Right lobe of liver (tissue), 6 donors: ENCODE results near the gene ASPHD1. TPM values are rescaled to one million over a fixed set of nuclear protein-coding genes. Genes with fewer than 3 reads are reported as not detected.

ENCODE experiments used
- ATAC-seq, 4 donors: fragments of 200-7000 bp; cut with Tn5 transposase; one replicate each; pipeline ENCODE4 v1.9.1; 2020; ENCODE audit warnings: mild to moderate bottlenecking in 4 of 4, moderate library complexity in 4 of 4
- DNase-seq, 3 donors: peaks; one replicate each; pipeline ENCODE4 v3.0.0-alpha.2; 2020
- H3K27ac ChIP-seq, 3 donors: fragments of 200-600 bp; one replicate each; pipeline ENCODE4 v1.8.0; 2022
- H3K27me3 ChIP-seq, 2 donors: fragments of 200-600 bp; one replicate each; pipeline ENCODE4 v1.8.0; 2022
- H3K36me3 ChIP-seq, 4 donors: fragments of 200-600 bp; sonication (generic) in 1 of 4; one replicate each; pipeline versions ENCODE4 v1.5.1 to v1.8.0; 2017 to 2022; ENCODE audit warnings: control low read depth in 1 of 4
- H3K4me1 ChIP-seq, 4 donors: fragments of 200-600 bp; sonication (generic) in 1 of 4; one replicate each; pipeline versions ENCODE4 v1.5.1 to v1.8.0; 2017 to 2022; ENCODE audit warnings: control low read depth in 1 of 4
- H3K4me3 ChIP-seq, 3 donors: fragments of 200-600 bp; one replicate each; pipeline ENCODE4 v1.8.0; 2022
- H3K9me3 ChIP-seq, 4 donors: fragments of 200-600 bp; sonication (generic) in 1 of 4; one replicate each; pipeline versions ENCODE4 v1.5.1 to v1.8.0; 2017 to 2022; ENCODE audit warnings: control low read depth in 1 of 4
- POLR2A ChIP-seq: fragments of 450-650 bp; IDR thresholded peaks from one replicate; pipeline ENCODE4 v1.6.1; 2017; ENCODE audit warnings: antibody characterized with exemption, mild to moderate bottlenecking
- WGBS: methylation state at CpG from one replicate; pipeline ENCODE4 v1.1.6; 2018; ENCODE audit warnings: low coverage, low lambda C conversion rate; ENCODE audit not compliant: insufficient coverage; ENCODE audit errors: missing lambda C conversion rate; 5-methylcytosine and 5-hydroxymethylcytosine counted together
- intact Hi-C, 2 donors: fragments of 100-400 bp; cut with DNase I; formaldehyde crosslinking; loops; one replicate each; pipeline versions ENCODE4 v1.11.2 to v1.14.1; 2022
- long read RNA-seq: library from polyadenylated mRNA; unstranded; transcript quantifications from one replicate; pipeline ENCODE4 v2.0.0, GENCODE V29; 2019
- total RNA-seq, 6 experiments: library from RNA; depleted of rRNA in 2 of 6; stranded (reverse); fragments of >200 nt in 2 of 6; fragmentation: NEBNext Ultra II Directional in 3 of 6; extraction: Animal tissue kit (Norgen Biotek cat#: 25700) in 3 of 6; gene quantifications; one replicate each; pipeline versions ENCODE4 v1.1.0 to v1.2.4, GENCODE V29; 2016 to 2023
- TF ChIP-seq, protein P1 (sequence below), 4 donors: fragments of 200-600 bp in 3 of 4; fragments of 450-650 bp in 1 of 4; IDR thresholded peaks; one replicate each; pipeline versions ENCODE4 v1.5.1 to v1.8.0; 2016 to 2022; ENCODE audit warnings: antibody characterized with exemption in 4 of 4, mild to moderate bottlenecking in 2 of 4
- donor health status: DM: no; HTN: yes; CAD: no.
- donor health status: DM: no; HTN: no; CAD: no.
- donor health status: DM: no; HTN: no; CAD: no.
- donor health status: DM: no; HTN: yes; CAD: no.
- donor health status: DM: no; HTN: yes; CAD: no.

ASPHD1 gene
- under 1 TPM in 2 of 6 experiments, not detected in 4; 0.38 to 0.50 TPM for total RNA-seq
- long read RNA-seq: 0 reads

GRCh38 chr16:29900102-29900887, at the start of gene ASPHD1:
Gene ASPHD1, plus strand, starts transcription at chr16:29900488. Its CDS starts 484 bp downstream, at chr16:29900972.
- H3K4me3 ChIP-seq: peak within 1 kb of the TSS; percentile 51 to 57 (median 56)
- no peaks in the 10 kb centered on the region for H3K4me1 ChIP-seq
- H3K27ac ChIP-seq: no peak within 1 kb of the TSS
- intact Hi-C loops: no loop called here
- DNase-seq (peak; percentile 71 to 73 (median 72)), ATAC-seq (peak; percentile 83 to 93 (median 86))
- H3K9me3 ChIP-seq: no peaks in the 10 kb centered on the region
- H3K27me3 ChIP-seq: no peaks in the 10 kb centered on the region
- 3% methylated on average over 30 of the region's 67 CpGs for WGBS
- no peaks in the 10 kb centered on the region for H3K36me3 ChIP-seq
- TF ChIP-seq, protein P1, sequence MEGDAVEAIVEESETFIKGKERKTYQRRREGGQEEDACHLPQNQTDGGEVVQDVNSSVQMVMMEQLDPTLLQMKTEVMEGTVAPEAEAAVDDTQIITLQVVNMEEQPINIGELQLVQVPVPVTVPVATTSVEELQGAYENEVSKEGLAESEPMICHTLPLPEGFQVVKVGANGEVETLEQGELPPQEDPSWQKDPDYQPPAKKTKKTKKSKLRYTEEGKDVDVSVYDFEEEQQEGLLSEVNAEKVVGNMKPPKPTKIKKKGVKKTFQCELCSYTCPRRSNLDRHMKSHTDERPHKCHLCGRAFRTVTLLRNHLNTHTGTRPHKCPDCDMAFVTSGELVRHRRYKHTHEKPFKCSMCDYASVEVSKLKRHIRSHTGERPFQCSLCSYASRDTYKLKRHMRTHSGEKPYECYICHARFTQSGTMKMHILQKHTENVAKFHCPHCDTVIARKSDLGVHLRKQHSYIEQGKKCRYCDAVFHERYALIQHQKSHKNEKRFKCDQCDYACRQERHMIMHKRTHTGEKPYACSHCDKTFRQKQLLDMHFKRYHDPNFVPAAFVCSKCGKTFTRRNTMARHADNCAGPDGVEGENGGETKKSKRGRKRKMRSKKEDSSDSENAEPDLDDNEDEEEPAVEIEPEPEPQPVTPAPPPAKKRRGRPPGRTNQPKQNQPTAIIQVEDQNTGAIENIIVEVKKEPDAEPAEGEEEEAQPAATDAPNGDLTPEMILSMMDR (IDR thresholded peaks at IDR 0.05): no peak
- TF ChIP-seq POLR2A: no peak

- Histone ChIP-seq H3K4me1 (no peaks in the 10 kb centered on the region), H3K36me3 (peaks cover 0 to 18% (median under 1%) of the 10 kb centered on the region in 4 donors), H3K9me3 (no peaks in the 10 kb centered on the region), H3K27ac (no peak overlapping the region), H3K27me3 (no peaks in the 10 kb centered on the region), H3K4me3 (no peak overlapping the region)
- intact Hi-C loops: no loop called here
- no peak for DNase-seq
- ATAC-seq: no peak
- WGBS: 86% methylated on average over 1 of the region's 3 CpGs
- TF ChIP-seq, protein P1 (IDR thresholded peaks at IDR 0.05): no peak
- TF ChIP-seq POLR2A: no peak
Observed at GRCh38 chr16:29850998-29851397, 49.3 kb upstream of the ASPHD1 start.

GRCh38 chr16:29852654-29853053, 47.6 kb upstream of the ASPHD1 start:
- Histone ChIP-seq H3K9me3 (no peaks in the 10 kb centered on the region), H3K36me3 (peaks cover 0 to 2% (median 0%) of the 10 kb centered on the region in 4 donors), H3K4me1 (no peaks in the 10 kb centered on the region), H3K27me3 (no peaks in the 10 kb centered on the region), H3K27ac (no peak overlapping the region), H3K4me3 (no peak overlapping the region)
- 59% methylated on average over 7 of the region's 7 CpGs for WGBS
- ATAC-seq (peak; percentile 31 to 66 (median 63)), DNase-seq (no peak)
- TF ChIP-seq, protein P1 (IDR thresholded peaks at IDR 0.05): no peak
- no peak for TF ChIP-seq POLR2A
- intact Hi-C loops: no loop called here

- peaks cover 0 to 8% (median under 1%) of the 10 kb centered on the region in 4 donors for H3K36me3 ChIP-seq
- intact Hi-C loops: no loop called here
- H3K4me1 ChIP-seq: peaks cover 0 to 13% (median 2%) of the 10 kb centered on the region in 4 donors
- H3K27me3 ChIP-seq: no peaks in the 10 kb centered on the region
- ATAC-seq (no peak), DNase-seq (no peak)
- no peak overlapping the region for H3K4me3 ChIP-seq
- H3K9me3 ChIP-seq: no peaks in the 10 kb centered on the region
- no peak overlapping the region for H3K27ac ChIP-seq
- 90% methylated on average over 2 of the region's 5 CpGs for WGBS
- TF ChIP-seq, protein P1 (IDR thresholded peaks at IDR 0.05): no peak
- TF ChIP-seq POLR2A: no peak
Observed at GRCh38 chr16:29854520-29855100, 45.7 kb upstream of the ASPHD1 start.
